SJCRH30 (cell line): ENCODE measurements around the gene CTBP1. TPM values are rescaled to one million over a fixed set of nuclear protein-coding genes. Genes with fewer than 3 reads are reported as not detected.

Experiments used
- DNase-seq, 2 experiments: peaks; one replicate each; pipeline ENCODE4 v3.0.0-alpha.2; 2015 to 2020
- H3K27ac ChIP-seq: fragments of 250-450 bp; sonication (Bioruptor Pico); 2 replicates; pipeline ENCODE4 v1.5.1; 2020; ENCODE audit warnings: mild to moderate bottlenecking, moderate library complexity
- H3K27me3 ChIP-seq: fragments of 250-450 bp; sonication (Bioruptor Pico); 2 replicates; pipeline ENCODE4 v1.5.1; 2020; ENCODE audit warnings: mild to moderate bottlenecking, moderate library complexity
- H3K36me3 ChIP-seq: fragments of 250-450 bp; sonication (Bioruptor Pico); 2 replicates; pipeline ENCODE4 v1.5.1; 2020; ENCODE audit warnings: mild to moderate bottlenecking, moderate library complexity
- H3K4me1 ChIP-seq: fragments of 250-450 bp; sonication (Bioruptor Pico); 2 replicates; pipeline ENCODE4 v1.5.1; 2020; ENCODE audit warnings: mild to moderate bottlenecking, moderate library complexity
- H3K4me3 ChIP-seq: fragments of 250-450 bp; sonication (Bioruptor Pico); 2 replicates; pipeline ENCODE4 v1.5.1; 2020; ENCODE audit warnings: mild to moderate bottlenecking, moderate library complexity
- H3K9me3 ChIP-seq: fragments of 250-450 bp; sonication (Bioruptor Pico); replicated peaks from 2 replicates; pipeline ENCODE4 v1.5.1; 2020; ENCODE audit warnings: mild to moderate bottlenecking, moderate library complexity
- total RNA-seq: library from RNA; depleted of rRNA; stranded (reverse); fragments of >200 nt; shearing (Covaris generic); gene quantifications from 2 replicates; pipeline ENCODE4 v1.2.3, GENCODE V29; 2014

CTBP1 gene
- total RNA-seq, 1 experiment from 2014 or later = 141 TPM

DNA sequence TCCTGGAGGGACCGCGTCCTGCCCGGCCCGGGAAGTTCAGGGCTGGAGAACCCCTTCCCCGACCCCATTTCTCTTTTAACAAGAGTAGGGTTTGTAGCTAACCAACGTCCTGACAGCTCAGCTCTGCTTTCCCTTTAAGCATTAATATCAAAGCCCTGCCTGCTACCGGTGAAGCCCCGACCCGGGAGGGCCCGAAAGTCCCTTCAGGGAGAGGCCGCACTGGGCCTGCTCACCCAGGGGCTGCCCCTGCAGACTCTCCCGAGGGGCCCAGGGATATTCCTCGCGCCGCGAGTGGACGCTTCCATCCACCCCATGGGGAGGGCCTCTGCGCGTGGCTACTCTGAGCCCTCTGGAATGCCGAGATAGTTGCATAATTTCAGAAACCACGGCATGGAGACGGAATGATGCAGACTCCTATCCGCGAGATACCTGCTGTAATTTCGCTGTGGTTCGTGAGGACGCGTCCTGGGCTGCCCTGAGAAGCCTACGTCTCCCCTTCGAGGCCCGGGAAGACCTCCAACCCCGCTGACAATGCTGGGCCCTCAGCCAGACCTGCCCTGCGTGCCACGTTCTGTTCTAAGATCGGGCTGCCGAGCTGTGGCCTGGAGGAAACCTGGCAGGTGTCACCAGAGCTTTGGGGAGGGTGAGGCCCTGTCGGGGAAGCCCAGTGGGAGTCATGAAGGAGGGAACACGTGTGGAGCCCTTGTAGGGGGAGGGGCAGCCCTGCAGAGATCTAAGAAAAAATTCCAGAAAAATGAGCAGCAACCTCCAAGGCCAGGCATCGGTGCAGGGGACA is 999 bp upstream of the CTBP1 start:
- peak overlapping the region; percentile 67 for H3K27ac ChIP-seq
- no peaks in the 10 kb centered on the region for H3K36me3 ChIP-seq
- peak; percentile 57 to 59 for DNase-seq

DNA sequence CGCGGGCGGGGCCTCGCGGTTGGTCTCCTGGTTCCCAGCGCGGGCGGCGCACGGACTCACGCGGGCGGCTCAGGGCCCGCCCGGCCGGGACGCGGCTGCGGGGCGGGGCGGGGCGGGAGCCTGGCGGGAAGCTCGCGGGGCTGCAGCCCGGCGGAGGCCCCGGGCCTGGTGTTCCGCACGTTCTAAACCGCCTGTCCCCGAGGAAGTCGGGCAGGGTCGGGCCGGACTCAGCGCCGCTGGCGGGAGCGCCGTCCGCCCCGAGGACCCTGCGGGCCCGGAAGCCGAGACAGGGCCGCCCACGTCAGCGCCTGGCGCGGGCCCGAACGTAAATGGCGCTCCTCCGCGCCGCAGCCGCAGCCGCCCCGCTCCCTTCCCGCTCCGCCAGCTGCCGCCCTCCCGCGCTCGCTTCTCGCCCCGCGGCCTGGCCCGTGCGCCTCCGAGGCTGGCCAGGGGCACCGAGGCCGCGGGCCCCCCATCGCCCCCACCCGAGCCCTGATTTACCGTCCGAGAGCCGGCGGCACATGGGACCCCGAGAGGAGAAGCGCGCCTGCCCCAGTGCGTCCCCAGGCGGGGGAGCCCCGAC is 309 bp upstream of the CTBP1 start:
- Histone ChIP-seq H3K36me3 (no peaks in the 10 kb centered on the region), H3K4me1 (peaks cover 9% of the 10 kb centered on the region), H3K27ac (peak overlapping the region; percentile 67), H3K4me3 (peak overlapping the region; percentile 71), H3K27me3 (no peaks in the 10 kb centered on the region), H3K9me3 (no peaks in the 10 kb centered on the region)
- DNase-seq = peak; percentile 83 to 87

More for the DNA sequence above, 999 bp upstream of the CTBP1 start:
- Histone ChIP-seq H3K4me1 (peaks cover 9% of the 10 kb centered on the region), H3K27me3 (no peaks in the 10 kb centered on the region), H3K9me3 (peaks cover 4% of the 10 kb centered on the region; the same call in 1 of the 2 replicates), H3K4me3 (peak overlapping the region; percentile 71)

DNA sequence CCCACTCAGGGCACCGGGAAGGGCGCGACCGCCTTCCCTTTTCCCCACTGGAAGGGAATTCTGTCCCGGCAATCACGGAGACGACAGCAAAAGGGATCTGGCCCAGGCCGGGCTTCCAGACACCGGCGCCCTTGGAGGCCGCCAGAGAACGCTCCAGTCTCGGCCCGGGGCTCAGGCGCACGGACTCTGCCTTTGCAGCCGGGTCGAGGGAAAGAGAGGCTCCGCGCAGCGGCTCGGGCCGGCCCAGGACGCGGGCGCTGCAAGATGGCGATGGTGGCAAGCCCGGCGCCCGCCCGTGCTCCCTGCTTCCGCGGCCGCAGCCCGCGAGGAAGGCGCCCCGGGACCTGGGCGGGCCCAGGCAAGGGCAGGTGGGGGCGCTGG is 1.1 kb downstream of the CTBP1 start:
- peaks cover 4% of the 10 kb centered on the region; the same call in 1 of the 2 replicates for H3K36me3 ChIP-seq
- H3K9me3 ChIP-seq = no peaks in the 10 kb centered on the region
- H3K27ac ChIP-seq = peak overlapping the region; percentile 73
- no peaks in the 10 kb centered on the region for H3K27me3 ChIP-seq
- peaks cover 9% of the 10 kb centered on the region for H3K4me1 ChIP-seq
- peak overlapping the region; percentile 88 for H3K4me3 ChIP-seq
- no peak for DNase-seq

DNA sequence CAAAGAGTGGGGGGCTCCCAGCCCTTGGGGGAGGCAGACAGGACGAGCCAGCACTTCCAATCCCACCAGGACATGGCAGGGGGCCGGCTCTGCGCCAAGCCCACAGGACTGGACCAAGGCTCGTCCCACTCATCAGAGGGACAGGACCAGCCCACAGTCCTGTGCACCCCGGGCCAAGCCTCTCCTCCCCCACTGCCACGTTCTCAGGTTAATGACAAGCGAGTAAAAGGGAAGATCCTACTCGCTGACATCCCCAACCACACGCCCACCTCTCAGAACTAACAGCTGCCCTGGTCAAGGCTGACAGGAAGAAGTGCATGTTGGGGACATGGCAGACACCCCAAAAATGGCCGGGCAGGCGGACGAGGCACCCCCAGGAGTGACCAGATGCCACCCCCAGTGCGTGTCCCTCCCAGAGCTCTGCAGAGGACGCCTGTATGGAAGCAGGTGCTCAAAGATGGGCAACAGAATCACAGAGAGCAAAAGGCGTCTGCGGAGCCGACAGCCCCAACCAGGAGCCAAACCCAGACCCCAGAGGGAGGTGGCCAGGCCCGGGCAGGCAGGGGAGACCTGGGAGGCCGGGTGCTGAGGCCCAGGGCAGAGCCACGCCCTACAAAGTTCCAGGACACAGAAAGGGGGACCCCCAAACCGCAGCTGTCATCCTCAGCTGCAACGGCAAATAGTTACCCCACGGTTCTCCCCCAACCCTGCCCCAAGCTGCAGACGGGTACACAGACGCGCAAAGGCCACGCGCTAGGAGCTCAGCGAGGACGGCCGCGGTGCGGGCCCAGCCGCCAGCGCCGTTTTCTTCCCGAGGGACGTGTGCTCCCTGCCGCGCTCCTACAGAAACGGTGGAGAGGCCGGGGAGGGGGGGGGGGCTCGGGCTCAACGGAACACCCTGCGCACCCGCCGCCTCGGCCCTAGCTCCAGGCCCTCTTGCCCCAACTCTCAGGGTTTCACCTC is 1.7 kb downstream of the CTBP1 start:
- Histone ChIP-seq H3K4me3 (peak overlapping the region; percentile 88), H3K4me1 (peaks cover 9% of the 10 kb centered on the region), H3K27ac (peak overlapping the region; percentile 73), H3K36me3 (peaks cover 4% of the 10 kb centered on the region), H3K27me3 (no peaks in the 10 kb centered on the region), H3K9me3 (no peaks in the 10 kb centered on the region)
- DNase-seq = peak; percentile 23 to 44

DNA sequence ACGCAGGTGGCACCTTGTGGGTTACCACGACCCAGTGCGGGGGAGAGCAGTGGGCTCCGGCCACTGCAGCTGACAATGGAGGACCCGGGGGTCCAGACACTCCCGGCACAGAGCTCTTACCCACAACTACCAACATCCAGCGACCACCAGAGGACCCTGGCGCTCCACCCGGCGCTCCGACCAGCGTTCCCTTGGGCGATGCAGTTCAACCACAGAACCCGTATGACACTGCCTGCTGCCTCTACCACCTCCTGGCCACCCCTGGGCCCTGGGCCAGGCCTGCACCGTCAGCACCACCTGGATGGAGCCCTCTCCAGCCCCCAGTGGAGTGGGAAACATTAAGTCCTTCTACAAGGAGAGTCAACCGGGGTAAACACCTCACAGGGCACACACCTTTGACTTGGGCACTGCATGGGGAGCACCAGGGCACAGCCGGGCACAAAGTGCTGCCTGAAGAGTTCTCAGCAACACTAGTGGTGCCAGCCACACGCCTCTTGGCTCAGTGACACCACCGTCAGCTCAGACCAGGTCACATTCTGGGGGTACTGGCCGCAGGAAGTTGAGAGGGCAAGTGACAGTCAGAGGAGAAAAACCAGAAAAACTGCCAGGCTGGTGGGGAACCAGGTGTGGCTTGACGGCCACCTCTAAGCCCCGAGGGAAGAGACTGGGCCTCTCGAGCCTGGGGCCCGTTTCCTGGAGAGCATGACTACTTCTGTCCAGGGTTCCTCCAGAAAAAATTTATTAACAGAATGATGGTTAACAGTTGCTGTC is 2.6 kb downstream of the CTBP1 start:
- H3K4me3 ChIP-seq = no peak overlapping the region
- no peaks in the 10 kb centered on the region for H3K27me3 ChIP-seq
- peaks cover 12% of the 10 kb centered on the region for H3K36me3 ChIP-seq
- no peak overlapping the region for H3K27ac ChIP-seq
- peaks cover 9% of the 10 kb centered on the region for H3K4me1 ChIP-seq
- peak in 1 of 2 experiments; percentile 2 for DNase-seq
- no peaks in the 10 kb centered on the region for H3K9me3 ChIP-seq

DNA sequence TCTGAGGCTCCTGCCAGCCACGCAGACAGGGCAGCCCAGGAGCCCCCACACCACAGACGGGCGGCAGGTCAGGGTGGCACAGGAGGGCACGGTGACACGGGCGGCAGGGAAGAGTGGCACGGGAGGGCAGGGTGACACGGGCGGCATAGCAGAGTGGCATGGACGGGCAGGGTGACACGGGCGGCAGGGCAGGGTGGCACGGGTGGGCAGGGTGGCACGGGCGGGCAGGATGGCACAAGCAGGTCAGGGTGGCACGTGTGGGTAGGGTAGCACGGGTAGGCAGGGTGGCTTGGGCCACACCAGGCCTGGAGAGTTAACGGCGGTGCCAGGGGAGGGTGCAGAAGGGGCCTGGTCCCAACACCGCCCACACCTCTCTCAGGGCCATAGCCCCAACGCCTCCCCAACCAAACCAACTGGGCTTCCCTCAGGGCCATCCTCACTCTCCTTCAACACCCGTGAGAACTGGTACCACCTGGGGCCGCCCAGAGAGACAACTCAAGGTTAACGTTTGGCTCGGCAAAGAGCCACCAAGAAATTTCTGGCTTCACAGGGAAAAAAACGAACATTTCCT is 3.4 kb downstream of the CTBP1 start:
- no peaks in the 10 kb centered on the region for H3K27me3 ChIP-seq
- no peak overlapping the region for H3K4me3 ChIP-seq
- H3K36me3 ChIP-seq = peaks cover 19% of the 10 kb centered on the region
- H3K27ac ChIP-seq = no peak overlapping the region
- DNase-seq = peak in 1 of 2 experiments; percentile 2
- H3K4me1 ChIP-seq = peaks cover 9% of the 10 kb centered on the region
- H3K9me3 ChIP-seq = no peaks in the 10 kb centered on the region

DNA sequence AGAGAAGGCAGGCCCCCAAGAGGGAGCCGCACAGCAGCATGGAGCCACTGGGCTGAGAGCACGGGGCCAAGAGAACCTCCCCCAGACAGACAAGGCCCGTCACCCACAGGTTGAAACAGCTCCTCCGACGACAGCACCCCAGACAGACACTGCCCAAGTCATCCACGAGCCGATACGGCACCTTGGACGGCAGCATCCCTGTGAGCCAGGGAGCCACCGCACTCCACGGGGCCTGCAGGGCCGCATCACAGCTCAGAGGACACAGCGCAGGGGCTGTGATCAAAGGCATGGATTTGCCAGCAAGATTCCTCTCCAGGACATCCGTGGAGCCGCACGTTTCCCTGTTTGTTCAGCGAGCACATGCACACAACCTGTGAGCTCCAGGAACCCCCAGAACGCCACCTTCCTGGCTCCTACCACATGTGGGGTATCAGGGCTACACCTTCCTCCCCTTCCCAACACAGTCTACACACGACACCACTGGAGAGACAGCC is 3.9 kb downstream of the CTBP1 start:
- DNase-seq = peak in 1 of 2 experiments; percentile 2
- H3K4me3 ChIP-seq = no peak overlapping the region
- H3K27ac ChIP-seq = no peak overlapping the region
- no peaks in the 10 kb centered on the region for H3K27me3 ChIP-seq
- H3K4me1 ChIP-seq = peaks cover 6% of the 10 kb centered on the region
- H3K36me3 ChIP-seq = peaks cover 20% of the 10 kb centered on the region
- no peaks in the 10 kb centered on the region for H3K9me3 ChIP-seq

DNA sequence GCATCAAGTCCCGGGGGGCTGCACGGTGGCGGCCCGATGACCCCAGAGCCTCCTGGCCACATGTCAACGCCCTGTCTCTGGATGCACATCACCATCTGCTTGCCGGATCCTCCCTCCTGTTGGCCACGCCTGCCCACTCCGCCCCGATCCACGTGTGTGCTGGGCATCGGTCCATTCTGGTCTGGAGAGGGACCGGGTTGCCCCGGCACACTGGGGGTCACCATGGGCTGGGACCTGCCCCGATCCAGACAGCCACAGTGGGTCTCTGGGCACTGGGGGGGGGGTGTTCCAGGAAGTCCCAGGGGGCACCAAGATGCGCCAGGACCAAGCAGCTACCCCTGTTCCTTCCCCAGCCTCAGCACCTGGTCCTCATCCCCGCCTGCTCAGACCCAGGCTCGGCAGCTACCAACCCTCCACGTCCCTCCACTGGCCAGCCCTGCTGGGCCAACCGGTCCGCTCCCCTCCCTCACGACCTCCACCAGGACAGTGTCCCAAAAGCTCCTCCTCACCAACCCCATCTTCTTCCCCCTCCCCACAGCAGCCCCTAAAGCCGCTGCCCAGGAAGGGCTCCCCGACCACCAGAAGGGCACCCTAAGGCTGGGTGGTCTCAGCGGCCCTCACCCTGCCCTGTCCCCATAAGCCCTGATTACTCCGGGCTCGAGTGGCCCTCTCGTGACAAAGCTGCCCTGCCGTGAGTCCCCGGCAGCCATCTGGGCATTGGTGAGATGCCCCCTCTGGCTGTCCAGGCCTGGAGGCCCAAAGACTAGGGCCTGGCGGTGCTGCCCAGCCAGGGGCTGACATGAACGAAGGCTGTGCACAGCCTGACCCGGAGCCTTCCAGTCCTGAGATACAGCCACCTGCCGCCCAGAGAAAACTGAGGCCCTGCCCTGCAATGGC is 4.6 kb downstream of the CTBP1 start:
- no peak overlapping the region for H3K27ac ChIP-seq
- DNase-seq = peak in 1 of 2 experiments; percentile 3
- no peaks in the 10 kb centered on the region for H3K9me3 ChIP-seq
- no peak overlapping the region for H3K4me3 ChIP-seq
- peaks cover 25% of the 10 kb centered on the region for H3K36me3 ChIP-seq
- no peaks in the 10 kb centered on the region for H3K27me3 ChIP-seq
- peaks cover 4% of the 10 kb centered on the region for H3K4me1 ChIP-seq

DNA sequence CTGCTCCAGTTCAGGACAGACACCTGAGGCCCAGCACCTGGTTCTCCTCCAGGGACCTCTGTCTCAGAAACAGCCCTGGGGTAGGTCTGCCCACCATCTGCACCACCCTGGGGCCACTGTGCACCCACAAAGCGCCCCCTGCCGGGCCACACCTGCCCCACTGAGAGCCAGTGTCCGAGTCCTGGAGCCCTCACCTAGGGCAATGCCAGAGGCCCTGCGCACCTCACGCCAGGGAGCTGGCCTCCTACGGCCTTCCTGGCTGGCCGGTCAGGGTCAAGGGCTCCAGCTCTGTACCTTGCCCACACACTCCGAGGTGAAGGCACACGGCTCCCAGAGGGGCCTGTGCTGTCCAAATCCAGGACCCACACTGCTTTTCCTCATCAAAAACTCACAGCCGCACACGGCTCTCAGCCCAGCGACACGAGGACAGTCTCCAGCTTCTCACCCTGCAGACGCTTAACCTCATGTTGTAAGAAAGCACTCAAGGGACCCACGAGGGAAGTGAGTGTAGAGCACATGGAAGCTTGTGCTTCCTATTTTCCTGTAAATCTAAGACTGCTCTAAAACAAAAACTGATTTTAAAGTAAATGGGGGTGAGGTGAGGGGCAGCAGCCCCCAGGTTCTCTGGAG is 5.4 kb downstream of the CTBP1 start:
- Histone ChIP-seq H3K4me1 (peaks cover 4% of the 10 kb centered on the region), H3K9me3 (no peaks in the 10 kb centered on the region), H3K4me3 (no peak overlapping the region), H3K36me3 (peaks cover 31% of the 10 kb centered on the region), H3K27me3 (no peaks in the 10 kb centered on the region), H3K27ac (no peak overlapping the region)
- no peak for DNase-seq

DNA sequence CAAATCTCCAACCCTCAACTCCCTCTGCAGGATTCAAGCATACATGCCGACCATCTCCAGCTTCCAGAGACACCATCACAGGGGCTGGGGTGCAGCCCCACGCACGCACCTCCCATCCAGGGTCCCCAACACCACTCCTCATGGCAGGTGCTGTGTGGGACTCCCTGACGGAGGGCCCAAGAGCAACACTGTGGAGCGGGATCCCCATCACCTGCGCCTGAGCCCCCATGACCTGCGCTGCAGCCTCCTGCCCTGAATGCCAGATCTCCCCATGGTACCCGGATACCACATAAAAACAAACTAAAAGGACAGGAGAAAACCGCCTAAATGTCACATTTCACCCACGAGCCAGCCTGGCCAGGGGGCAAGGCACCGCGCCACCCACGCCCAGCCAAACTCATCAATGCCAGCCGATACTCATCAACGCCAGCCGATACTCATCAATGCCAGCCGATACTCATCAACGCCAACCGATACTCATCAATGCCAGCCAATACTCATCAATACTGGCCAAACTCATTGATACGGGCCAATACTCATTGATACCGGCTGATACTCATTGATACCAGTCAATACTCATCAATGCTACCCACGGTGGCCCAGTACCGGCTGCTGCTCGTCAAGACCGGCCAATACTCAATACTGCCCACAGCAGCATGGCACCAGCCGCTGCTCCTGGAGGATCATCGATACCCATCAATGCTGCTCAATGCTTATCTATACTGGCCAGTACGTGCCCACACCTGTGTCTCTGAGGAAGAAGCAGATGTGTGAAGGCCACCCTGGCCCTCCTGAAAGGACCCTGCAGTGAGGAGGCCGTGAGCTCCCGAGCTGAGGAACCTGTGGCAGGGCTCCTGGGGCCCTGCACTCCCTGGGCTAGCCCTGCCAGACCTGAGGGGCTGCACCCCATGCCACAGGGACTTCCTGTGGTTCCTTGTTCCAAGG is 6.2 kb downstream of the CTBP1 start:
- H3K27ac ChIP-seq = no peak overlapping the region
- H3K9me3 ChIP-seq = no peaks in the 10 kb centered on the region
- peaks cover 38% of the 10 kb centered on the region for H3K36me3 ChIP-seq
- no peaks in the 10 kb centered on the region for H3K27me3 ChIP-seq
- DNase-seq = no peak
- peaks cover 4% of the 10 kb centered on the region for H3K4me1 ChIP-seq
- H3K4me3 ChIP-seq = no peak overlapping the region

DNA sequence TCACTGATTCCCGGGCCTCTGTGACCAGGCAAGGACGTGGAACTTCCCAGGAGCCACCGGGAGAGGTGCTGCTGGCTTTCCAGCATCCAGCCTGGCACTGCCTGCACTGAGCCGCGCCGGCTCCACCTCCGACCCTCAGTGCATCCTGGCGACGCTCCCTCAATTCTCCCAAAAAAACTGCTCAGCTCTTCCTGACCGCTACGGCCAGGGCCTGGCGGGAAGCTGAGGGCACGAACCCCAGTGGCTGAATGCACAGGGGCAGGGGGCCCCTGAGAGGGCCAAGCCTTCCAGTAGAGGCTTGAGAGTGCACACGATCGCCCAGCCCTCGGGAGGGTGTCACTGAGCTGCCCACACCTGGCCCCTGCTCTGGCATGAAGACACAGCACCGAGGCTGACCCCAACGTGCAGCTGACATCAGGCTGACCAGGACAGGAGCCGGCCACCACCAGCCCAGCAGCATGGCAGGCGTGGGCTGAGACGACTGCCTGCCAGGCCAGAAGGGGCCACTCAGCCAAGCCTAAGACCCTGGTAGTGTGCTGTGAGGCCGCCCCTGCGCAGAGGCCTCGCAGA is 6.9 kb downstream of the CTBP1 start:
- Histone ChIP-seq H3K9me3 (no peaks in the 10 kb centered on the region), H3K4me1 (peaks cover 2% of the 10 kb centered on the region), H3K27ac (no peak overlapping the region), H3K4me3 (no peak overlapping the region), H3K27me3 (no peaks in the 10 kb centered on the region), H3K36me3 (peaks cover 38% of the 10 kb centered on the region)
- no peak for DNase-seq
